ENCODE data around the gene TREML4. TPM values are rescaled to one million over a fixed set of nuclear protein-coding genes. Genes with fewer than 3 reads are reported as not detected.

Gene TREML4
- polyA plus RNA-seq, 3 donors = 0.02 TPM; not detected in 2

- WGBS, 3 donors = 49 to 80% (median 52%) methylated on average over 12 of the region's 12 CpGs
- H3K27ac ChIP-seq (ENCODE audit: low read depth, low read length) = peak within 1 kb of the TSS; percentile 70
Observed at GRCh38 chr6:41200901-41201763, 27.0 kb upstream of the TREML4 start, which contains the start of gene TREML2. TREML2 (minus strand) TSS chr6:41201149; CDS start chr6:41201008, 141 bp downstream.

DNA sequence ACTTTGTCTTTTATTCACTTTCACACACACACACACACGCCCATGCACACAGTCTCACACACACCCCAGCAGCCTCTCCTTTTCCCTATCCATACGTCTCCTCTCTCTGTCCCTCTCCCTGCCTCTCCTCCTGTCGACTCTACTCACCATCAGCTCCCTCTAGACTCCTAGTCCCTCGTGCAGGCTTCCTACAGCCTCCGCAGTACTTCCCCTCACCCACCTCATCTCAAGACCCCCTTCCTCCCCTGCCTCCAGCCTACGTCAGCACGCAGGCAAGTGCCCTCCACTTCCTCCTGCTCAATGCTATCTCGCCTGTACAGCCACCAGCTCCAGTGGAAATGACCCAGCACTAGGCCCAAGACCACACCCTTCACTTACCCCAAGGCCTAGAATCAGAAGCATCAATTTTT is 26.4 kb upstream of the TREML4 start:
- 39 to 66% (median 46%) methylated on average over 8 of the region's 8 CpGs for WGBS, 3 donors

GRCh38 chr6:41204156-41204555 is 24.0 kb upstream of the TREML4 start:
- WGBS, 3 donors = 58 to 82% (median 80%) methylated on average over 1 of the region's 1 CpG
- H3K27ac ChIP-seq (ENCODE audit: low read depth, low read length) = no peak overlapping the region

More for the DNA sequence above, 26.4 kb upstream of the TREML4 start:
- H3K27ac ChIP-seq (ENCODE audit: low read depth, low read length) = peak overlapping the region; percentile 19

DNA sequence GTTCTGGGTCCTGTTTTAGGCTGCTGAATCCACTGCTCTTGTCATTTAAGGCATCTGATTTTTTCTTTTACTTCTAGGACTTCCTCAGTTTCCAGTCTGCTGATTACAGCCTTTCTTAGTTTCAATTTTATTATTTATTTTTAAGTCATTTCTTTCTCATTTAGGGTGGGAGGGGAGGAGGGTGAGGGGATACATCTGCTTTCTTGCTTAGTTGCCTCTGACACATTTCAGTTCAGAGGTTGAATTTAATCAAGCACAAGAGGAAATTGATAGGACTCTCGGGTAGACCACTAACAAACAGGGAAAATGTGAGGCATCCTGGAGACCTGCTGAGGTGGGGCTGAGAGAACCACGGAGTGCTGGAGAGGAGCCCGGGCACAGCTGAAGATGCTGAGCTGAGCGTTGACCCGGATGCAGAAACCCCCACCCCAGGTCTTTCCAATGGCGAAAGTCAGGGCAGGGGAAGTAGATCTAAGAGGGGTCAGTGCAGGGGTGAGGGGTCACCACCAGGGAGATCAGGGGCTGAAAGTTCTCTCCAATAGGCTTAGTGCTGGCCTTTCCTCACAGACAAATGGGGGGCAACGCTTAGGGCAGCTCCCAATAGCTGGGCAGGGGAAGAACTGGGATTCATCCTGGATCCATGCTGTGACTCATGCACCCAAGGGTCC is 19.6 kb upstream of the TREML4 start:
- H3K27ac ChIP-seq (ENCODE audit: low read depth, low read length) = no peak overlapping the region
- 75 to 79% (median 79%) methylated on average over 7 of the region's 7 CpGs for WGBS, 3 donors

DNA sequence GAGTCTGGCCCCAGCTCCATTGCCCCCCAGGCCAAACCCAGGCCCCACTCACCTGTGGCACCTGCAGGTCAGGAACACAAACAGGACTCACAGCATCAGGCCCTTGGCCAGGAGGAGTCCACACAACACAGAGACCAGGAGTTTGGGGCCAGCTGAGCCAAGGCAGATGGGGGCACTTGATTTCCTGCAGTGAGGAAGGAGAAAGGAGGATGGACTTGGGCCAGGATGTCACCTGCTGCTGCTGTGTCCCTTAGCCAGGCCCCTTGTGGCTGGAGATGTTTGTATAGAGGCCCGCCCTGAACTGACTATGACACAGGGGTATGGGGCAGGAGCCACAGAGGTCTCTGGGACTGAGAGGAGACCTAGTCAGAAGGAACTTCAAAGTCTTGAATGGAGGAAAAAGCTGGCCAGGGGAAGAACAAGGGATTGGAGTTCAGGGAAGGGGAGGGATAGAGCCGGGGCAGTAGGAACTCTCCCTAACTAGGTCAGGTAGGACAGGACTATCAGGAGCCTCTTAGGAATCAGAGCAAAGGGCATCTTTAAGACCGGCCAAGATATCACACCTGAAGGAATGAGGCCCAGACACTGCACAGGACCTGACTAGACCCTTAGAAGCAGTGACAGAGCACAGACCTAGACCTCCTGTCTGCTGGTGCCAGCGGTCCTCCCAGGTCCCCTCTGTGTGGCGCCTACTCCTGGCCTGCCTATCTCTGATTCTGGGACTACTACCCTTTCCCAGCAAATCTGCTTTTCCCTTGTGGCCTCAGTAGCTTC is 18.4 kb upstream of the TREML4 start:
- WGBS, 3 donors = 78 to 88% (median 81%) methylated on average over 5 of the region's 5 CpGs
- no peak overlapping the region for H3K27ac ChIP-seq (ENCODE audit: low read depth, low read length)

DNA sequence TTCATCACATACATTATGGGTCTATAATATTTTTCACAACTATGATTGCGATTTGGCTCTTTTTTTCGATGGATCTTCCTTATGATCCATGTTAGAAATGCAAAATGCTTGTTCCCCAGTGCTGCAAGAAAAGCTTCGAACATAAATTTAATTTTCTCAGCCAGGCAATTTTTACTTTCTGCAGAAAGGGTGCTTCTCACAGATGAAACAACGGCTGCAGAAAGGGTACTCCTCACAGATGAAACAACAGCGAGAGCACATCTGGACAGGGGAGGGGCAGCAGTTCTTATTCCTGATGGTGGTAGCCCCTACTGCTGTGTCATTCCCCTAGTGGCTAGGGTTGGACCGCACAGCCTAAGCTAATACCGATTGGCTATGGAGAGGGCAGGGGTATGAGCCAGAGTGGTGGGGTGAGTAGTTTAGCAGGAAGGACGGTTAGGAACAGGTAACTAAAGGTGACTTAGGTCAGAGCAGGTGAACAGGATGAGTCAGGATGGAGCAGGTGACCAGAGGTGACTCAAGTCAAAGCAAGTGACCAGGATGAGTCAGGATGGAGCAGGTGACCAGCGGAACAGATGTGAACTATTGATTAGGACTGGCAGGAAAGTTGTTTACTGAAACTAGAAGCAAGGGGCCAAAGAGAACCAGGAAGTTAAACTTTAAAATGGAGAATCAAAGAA is 13.4 kb upstream of the TREML4 start:
- H3K27ac ChIP-seq (ENCODE audit: low read depth, low read length) = no peak overlapping the region
- WGBS, 3 donors = 75 to 94% (median 89%) methylated on average over 9 of the region's 9 CpGs

- WGBS, 3 donors = 81 to 91% (median 83%) methylated on average over 5 of the region's 5 CpGs
- no peak overlapping the region for H3K27ac ChIP-seq (ENCODE audit: low read depth, low read length)
Observed at GRCh38 chr6:41215777-41216176, 12.4 kb upstream of the TREML4 start.

- WGBS, 3 donors = 72 to 77% (median 72%) methylated on average over 5 of the region's 5 CpGs
- no peak overlapping the region for H3K27ac ChIP-seq (ENCODE audit: low read depth, low read length)
Observed at GRCh38 chr6:41216616-41217015, 11.5 kb upstream of the TREML4 start.

DNA sequence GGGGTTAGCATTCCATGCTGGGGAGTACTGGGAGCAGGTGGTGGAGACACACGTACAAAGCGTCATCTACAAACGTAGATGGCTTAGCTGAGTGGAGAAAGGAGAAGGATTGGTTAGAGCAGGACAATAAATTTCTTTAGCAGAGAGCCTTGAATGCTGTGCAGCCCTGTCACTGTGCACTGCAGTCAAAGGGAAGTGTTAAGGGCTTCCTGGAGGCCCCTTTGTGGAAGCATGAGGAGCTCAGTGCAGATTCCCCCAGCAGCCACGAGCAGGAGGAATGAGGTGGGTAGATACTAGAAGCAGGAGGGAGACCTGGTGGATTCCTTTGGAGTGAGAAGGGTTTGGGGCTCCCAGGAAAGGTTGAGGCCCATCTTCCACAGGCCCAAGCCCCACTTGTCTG is 6.1 kb upstream of the TREML4 start:
- WGBS, 3 donors = 38 to 67% (median 58%) methylated on average over 4 of the region's 4 CpGs
- no peak overlapping the region for H3K27ac ChIP-seq (ENCODE audit: low read depth, low read length)

DNA sequence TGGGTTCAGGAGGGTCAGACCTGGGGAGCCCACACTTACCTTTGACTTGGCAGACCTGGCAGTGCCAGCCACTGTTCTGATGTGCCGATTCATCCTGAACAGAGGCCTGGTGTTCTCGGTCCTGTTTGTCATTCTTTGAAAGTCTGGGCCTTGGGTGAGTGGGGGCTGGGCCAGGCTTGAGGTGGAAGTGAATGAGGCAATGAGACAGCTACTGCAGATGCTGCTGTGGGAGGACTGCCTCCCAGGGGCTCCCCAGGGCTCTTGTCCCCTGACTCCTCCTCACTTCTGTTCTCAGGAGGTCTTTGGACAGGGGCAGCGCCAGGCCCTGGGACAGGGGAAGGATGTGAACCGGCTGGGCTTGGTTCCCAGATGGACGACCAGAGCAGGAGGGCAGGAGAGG is 5.6 kb upstream of the TREML4 start:
- WGBS, 3 donors = 50 to 74% (median 59%) methylated on average over 5 of the region's 5 CpGs
- no peak overlapping the region for H3K27ac ChIP-seq (ENCODE audit: low read depth, low read length)

- no peak overlapping the region for H3K27ac ChIP-seq (ENCODE audit: low read depth, low read length)
- WGBS, 3 donors = 71 to 91% (median 74%) methylated on average over 1 of the region's 1 CpG
Observed at GRCh38 chr6:41224800-41225199, 3.3 kb upstream of the TREML4 start.

DNA sequence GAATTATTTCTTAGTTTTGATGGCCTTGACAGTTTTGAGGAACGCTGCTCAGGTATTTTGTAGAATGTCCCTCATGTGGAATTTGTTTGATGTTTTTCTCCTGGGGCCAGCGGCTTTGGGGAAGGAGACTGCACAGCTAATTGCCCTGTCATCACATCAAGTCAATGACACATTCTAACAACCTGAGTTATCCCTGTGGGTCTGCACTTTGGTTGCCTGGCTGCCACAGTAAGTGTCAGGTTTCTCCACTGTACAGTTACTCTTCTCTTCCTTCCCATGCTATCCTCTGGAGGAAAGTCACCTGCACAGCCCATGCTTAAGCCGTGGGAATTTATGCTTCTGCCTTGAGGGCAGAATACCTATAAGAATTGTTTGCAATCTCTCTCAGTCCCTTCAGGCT is 1.4 kb upstream of the TREML4 start:
- no peak overlapping the region for H3K27ac ChIP-seq (ENCODE audit: low read depth, low read length)
- 40 to 66% (median 58%) methylated on average over 3 of the region's 3 CpGs for WGBS, 3 donors

- WGBS, 3 donors = 39 to 72% (median 48%) methylated on average over 5 of the region's 5 CpGs
Observed at GRCh38 chr6:41228616-41229015, 467 bp downstream of the TREML4 start.

DNA sequence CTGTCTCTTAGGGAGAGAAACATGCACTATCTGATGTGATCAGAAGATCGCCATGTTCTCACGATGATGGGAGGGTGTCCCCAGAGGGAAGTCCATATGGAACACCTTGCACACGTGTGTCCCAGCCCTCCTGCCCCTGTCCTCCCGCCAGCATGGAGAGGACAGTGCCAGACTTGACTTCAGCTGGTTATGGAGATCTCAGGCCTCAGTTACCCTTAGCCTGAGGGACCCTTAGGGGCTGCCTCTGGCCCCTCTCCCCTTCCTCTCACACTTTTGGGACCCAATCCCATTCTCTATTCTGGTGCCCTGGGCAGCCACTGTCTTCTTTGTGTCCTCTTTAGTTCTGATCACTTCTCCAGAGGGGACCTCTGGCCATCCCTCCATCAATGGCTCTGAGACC is 1.6 kb downstream of the TREML4 start:
- 79 to 90% (median 87%) methylated on average over 4 of the region's 4 CpGs for WGBS, 3 donors
- H3K27ac ChIP-seq (ENCODE audit: low read depth, low read length) = no peak overlapping the region

More at GRCh38 chr6:41228616-41229015, 467 bp downstream of the TREML4 start:
- H3K27ac ChIP-seq (ENCODE audit: low read depth, low read length) = no peak overlapping the region

GRCh38 chr6:41231246-41231645 is 3.1 kb downstream of the TREML4 start:
- no peak overlapping the region for H3K27ac ChIP-seq (ENCODE audit: low read depth, low read length)
- WGBS, 3 donors = 55 to 84% (median 72%) methylated on average over 5 of the region's 5 CpGs

DNA sequence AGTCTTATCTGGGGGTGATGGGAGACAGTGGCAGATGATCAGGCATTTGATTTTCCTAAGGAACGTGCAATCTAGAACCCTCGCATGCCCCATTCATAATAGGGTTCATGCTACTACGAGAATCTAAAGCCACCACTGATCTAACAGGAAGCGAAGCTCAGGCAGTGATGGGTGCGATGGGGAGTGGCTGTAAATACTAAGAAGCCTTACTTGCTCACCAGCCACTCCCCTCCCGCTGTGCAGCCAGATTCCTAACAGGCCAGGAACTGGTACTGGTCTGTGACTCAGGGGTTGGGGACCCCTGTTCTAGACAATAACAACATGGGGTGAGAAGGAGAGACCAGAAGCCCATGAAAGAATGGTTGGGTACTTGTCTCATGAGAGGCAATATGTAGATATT is 4.5 kb downstream of the TREML4 start:
- no peak overlapping the region for H3K27ac ChIP-seq (ENCODE audit: low read depth, low read length)
- 74 to 88% (median 88%) methylated on average over 6 of the region's 6 CpGs for WGBS, 3 donors

- no peak overlapping the region for H3K27ac ChIP-seq (ENCODE audit: low read depth, low read length)
- 72 to 86% (median 79%) methylated on average over 3 to 4 of the region's 4 CpGs for WGBS, 3 donors
Observed at GRCh38 chr6:41236276-41236675, 8.1 kb downstream of the TREML4 start.

DNA sequence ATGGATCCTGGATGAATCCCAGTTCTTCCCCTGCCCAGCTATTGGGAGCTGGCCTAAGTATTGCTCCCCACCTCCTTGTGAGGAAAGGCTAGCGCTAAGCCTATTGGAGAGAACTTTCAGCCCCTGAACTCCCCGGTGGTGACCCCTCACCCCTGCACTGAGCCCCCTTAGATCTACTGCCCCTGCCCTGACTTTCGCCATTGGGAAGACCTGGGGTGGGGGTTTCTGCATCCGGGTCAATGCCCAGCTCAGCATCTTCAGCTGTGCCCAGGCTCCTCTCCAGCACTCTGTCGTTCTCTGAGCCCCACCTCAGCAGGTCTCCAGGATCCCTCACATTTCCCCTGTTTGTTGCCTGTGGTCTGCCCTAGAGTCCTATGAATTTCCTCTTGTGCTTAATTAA is 9.0 kb downstream of the TREML4 start:
- no peak overlapping the region for H3K27ac ChIP-seq (ENCODE audit: low read depth, low read length)
- WGBS, 3 donors = 68 to 79% (median 69%) methylated on average over 5 of the region's 5 CpGs

Data from adipose tissue (tissue), 3 donors.